Measurements from ENCODE around the gene AP3D1.

AP3D1 gene

GRCh38 chr19:2076526-2076944 is 74.8 kb downstream of the AP3D1 start:
- H3K4me3 ChIP-seq (ENCODE audit: low read depth, low read length) = no peak overlapping the region
- no peak for DNase-seq (ENCODE audit: low read depth)
- TF ChIP-seq, protein P1, sequence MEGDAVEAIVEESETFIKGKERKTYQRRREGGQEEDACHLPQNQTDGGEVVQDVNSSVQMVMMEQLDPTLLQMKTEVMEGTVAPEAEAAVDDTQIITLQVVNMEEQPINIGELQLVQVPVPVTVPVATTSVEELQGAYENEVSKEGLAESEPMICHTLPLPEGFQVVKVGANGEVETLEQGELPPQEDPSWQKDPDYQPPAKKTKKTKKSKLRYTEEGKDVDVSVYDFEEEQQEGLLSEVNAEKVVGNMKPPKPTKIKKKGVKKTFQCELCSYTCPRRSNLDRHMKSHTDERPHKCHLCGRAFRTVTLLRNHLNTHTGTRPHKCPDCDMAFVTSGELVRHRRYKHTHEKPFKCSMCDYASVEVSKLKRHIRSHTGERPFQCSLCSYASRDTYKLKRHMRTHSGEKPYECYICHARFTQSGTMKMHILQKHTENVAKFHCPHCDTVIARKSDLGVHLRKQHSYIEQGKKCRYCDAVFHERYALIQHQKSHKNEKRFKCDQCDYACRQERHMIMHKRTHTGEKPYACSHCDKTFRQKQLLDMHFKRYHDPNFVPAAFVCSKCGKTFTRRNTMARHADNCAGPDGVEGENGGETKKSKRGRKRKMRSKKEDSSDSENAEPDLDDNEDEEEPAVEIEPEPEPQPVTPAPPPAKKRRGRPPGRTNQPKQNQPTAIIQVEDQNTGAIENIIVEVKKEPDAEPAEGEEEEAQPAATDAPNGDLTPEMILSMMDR (conservative IDR thresholded peaks at IDR 0.05; ENCODE audit: low read depth, low read length) = no peak

GRCh38 chr19:2072757-2073551 is 78.4 kb downstream of the AP3D1 start:
- no peak for DNase-seq (ENCODE audit: low read depth)
- no peak overlapping the region for H3K4me3 ChIP-seq (ENCODE audit: low read depth, low read length)
- TF ChIP-seq, protein P1 (conservative IDR thresholded peaks at IDR 0.05; ENCODE audit: low read depth, low read length) = no peak

GRCh38 chr19:2070986-2071673 is 80.2 kb downstream of the AP3D1 start:
- no peak for DNase-seq (ENCODE audit: low read depth)
- no peak overlapping the region for H3K4me3 ChIP-seq (ENCODE audit: low read depth, low read length)
- TF ChIP-seq, protein P1 (conservative IDR thresholded peaks at IDR 0.05; ENCODE audit: low read depth, low read length) = no peak

- TF ChIP-seq, protein P1 (conservative IDR thresholded peaks at IDR 0.05; ENCODE audit: low read depth, low read length) = no peak
- no peak for DNase-seq (ENCODE audit: low read depth)
- H3K4me3 ChIP-seq (ENCODE audit: low read depth, low read length) = no peak overlapping the region
Measured at GRCh38 chr19:2070436-2070827, 80.9 kb downstream of the AP3D1 start.

DNA sequence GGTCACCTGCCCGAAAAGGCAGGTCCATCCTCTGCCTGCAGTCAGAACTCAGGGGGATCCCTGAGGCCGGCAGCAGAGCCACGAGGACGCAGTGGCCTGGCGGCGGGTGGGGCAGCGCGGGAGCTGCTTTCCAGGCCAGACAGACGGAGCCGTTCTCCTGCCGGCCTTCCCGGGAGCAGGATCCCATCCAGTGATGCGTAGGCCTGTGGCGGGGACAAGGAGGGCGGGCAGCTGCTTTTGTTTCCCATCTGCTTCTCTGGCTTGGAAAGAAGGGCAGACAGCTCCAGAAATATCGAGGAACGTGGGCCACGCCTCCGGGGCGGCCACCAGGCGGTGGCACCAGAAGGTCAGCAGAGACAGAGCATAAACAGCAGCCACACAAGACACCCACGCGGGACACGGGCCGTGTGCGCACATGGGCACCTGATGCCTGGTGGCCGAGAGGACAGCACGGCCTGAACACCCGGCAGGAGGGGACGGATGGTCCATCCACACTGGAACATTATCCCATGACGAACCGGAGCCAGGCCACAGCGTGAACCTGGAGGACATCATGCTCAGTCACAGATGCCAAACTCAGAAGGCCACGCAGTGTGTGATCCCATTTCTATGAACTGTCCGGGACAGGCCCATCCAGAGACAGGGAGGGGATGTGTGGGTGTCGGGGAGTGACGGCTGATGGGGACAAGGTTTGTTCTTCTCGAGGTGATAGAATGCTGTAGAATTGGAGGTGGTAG is 86.4 kb downstream of the AP3D1 start:
- no peak for DNase-seq (ENCODE audit: low read depth)
- no peak overlapping the region for H3K4me3 ChIP-seq (ENCODE audit: low read depth, low read length)
- TF ChIP-seq, protein P1 (conservative IDR thresholded peaks at IDR 0.05; ENCODE audit: low read depth, low read length) = no peak

GRCh38 chr19:2064395-2064787 is 87.0 kb downstream of the AP3D1 start:
- DNase-seq (ENCODE audit: low read depth) = no peak
- TF ChIP-seq, protein P1 (conservative IDR thresholded peaks at IDR 0.05; ENCODE audit: low read depth, low read length) = no peak
- H3K4me3 ChIP-seq (ENCODE audit: low read depth, low read length) = no peak overlapping the region
